ENCODE measurements around the gene PDE8A. TPM values are rescaled to one million over a fixed set of nuclear protein-coding genes. Genes with fewer than 3 reads are reported as not detected.

The PDE8A gene
- total and polyA plus RNA-seq, 4 donors = 11.2 to 47.5 (median 16.6) TPM

DNA sequence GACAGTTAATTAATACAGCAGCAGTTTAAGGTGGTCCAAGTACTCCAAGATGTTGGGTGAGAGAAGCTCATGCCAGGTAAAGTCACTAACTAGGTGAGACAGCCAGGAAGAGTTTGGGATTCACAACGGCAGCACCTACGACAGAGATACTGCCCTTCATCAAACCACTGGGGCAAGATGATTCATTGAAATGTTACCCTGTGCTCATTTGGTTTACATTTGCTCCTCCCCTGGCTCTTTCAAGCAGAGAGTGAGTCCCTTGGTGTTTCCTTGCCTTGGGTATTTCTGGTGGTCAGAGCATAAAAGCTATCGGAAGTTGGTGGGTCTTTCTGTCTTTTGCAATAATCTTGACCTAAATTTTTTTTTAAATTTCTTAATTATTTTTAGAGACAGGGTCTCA lies 19.9 kb upstream of the PDE8A start:
- no peak overlapping the region for H3K4me3 ChIP-seq (ENCODE audit: low read depth in 1 of 3, low read length in 3 of 3)
- WGBS = 94% methylated on average over 3 of the region's 3 CpGs

More for the DNA sequence above, 19.9 kb upstream of the PDE8A start:
- H3K9me3 ChIP-seq (ENCODE audit: control insufficient read depth in 4 of 4, low read length in 3 of 4) = no peaks in the 10 kb centered on the region
- TF ChIP-seq, protein P1, sequence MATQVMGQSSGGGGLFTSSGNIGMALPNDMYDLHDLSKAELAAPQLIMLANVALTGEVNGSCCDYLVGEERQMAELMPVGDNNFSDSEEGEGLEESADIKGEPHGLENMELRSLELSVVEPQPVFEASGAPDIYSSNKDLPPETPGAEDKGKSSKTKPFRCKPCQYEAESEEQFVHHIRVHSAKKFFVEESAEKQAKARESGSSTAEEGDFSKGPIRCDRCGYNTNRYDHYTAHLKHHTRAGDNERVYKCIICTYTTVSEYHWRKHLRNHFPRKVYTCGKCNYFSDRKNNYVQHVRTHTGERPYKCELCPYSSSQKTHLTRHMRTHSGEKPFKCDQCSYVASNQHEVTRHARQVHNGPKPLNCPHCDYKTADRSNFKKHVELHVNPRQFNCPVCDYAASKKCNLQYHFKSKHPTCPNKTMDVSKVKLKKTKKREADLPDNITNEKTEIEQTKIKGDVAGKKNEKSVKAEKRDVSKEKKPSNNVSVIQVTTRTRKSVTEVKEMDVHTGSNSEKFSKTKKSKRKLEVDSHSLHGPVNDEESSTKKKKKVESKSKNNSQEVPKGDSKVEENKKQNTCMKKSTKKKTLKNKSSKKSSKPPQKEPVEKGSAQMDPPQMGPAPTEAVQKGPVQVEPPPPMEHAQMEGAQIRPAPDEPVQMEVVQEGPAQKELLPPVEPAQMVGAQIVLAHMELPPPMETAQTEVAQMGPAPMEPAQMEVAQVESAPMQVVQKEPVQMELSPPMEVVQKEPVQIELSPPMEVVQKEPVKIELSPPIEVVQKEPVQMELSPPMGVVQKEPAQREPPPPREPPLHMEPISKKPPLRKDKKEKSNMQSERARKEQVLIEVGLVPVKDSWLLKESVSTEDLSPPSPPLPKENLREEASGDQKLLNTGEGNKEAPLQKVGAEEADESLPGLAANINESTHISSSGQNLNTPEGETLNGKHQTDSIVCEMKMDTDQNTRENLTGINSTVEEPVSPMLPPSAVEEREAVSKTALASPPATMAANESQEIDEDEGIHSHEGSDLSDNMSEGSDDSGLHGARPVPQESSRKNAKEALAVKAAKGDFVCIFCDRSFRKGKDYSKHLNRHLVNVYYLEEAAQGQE (IDR thresholded peaks at IDR 0.05) = no peak
- no peak for TF ChIP-seq HNF4G (IDR thresholded peaks at IDR 0.05)
- no peak for TF ChIP-seq MAX (IDR thresholded peaks at IDR 0.05)
- TF ChIP-seq TAF1 (conservative IDR thresholded peaks at IDR 0.05) = no peak
- TF ChIP-seq NR2F2 (IDR thresholded peaks at IDR 0.05) = no peak
- TF ChIP-seq, protein P2, sequence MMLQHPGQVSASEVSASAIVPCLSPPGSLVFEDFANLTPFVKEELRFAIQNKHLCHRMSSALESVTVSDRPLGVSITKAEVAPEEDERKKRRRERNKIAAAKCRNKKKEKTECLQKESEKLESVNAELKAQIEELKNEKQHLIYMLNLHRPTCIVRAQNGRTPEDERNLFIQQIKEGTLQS (IDR thresholded peaks at IDR 0.05) = no peak
- TF ChIP-seq, protein P3, sequence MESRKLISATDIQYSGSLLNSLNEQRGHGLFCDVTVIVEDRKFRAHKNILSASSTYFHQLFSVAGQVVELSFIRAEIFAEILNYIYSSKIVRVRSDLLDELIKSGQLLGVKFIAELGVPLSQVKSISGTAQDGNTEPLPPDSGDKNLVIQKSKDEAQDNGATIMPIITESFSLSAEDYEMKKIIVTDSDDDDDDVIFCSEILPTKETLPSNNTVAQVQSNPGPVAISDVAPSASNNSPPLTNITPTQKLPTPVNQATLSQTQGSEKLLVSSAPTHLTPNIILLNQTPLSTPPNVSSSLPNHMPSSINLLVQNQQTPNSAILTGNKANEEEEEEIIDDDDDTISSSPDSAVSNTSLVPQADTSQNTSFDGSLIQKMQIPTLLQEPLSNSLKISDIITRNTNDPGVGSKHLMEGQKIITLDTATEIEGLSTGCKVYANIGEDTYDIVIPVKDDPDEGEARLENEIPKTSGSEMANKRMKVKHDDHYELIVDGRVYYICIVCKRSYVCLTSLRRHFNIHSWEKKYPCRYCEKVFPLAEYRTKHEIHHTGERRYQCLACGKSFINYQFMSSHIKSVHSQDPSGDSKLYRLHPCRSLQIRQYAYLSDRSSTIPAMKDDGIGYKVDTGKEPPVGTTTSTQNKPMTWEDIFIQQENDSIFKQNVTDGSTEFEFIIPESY (IDR thresholded peaks at IDR 0.05) = no peak
- no peak for TF ChIP-seq YY1 (IDR thresholded peaks at IDR 0.05)
- no peak for TF ChIP-seq GABPA (IDR thresholded peaks at IDR 0.05 in 1 of 2, conservative IDR thresholded peaks at IDR 0.05 in 1 of 2)
- no peak for TF ChIP-seq EGR1 (IDR thresholded peaks at IDR 0.05; ENCODE audit: low read depth in 2 of 2)
- TF ChIP-seq FOXA1 (IDR thresholded peaks at IDR 0.05) = no peak
- no peak for TF ChIP-seq FOXA2 (IDR thresholded peaks at IDR 0.05)
- TF ChIP-seq SP1 (IDR thresholded peaks at IDR 0.05) = no peak
- no peak for TF ChIP-seq HNF4A (conservative IDR thresholded peaks at IDR 0.05)
- TF ChIP-seq, protein P4, sequence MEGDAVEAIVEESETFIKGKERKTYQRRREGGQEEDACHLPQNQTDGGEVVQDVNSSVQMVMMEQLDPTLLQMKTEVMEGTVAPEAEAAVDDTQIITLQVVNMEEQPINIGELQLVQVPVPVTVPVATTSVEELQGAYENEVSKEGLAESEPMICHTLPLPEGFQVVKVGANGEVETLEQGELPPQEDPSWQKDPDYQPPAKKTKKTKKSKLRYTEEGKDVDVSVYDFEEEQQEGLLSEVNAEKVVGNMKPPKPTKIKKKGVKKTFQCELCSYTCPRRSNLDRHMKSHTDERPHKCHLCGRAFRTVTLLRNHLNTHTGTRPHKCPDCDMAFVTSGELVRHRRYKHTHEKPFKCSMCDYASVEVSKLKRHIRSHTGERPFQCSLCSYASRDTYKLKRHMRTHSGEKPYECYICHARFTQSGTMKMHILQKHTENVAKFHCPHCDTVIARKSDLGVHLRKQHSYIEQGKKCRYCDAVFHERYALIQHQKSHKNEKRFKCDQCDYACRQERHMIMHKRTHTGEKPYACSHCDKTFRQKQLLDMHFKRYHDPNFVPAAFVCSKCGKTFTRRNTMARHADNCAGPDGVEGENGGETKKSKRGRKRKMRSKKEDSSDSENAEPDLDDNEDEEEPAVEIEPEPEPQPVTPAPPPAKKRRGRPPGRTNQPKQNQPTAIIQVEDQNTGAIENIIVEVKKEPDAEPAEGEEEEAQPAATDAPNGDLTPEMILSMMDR (IDR thresholded peaks at IDR 0.05; ENCODE audit: low read depth, low read length, missing input control) = no peak
- TF ChIP-seq RAD21 (IDR thresholded peaks at IDR 0.05) = no peak
- TF ChIP-seq RXRA (IDR thresholded peaks at IDR 0.05) = no peak
- H3K27me3 ChIP-seq (ENCODE audit: control insufficient read depth in 4 of 4, insufficient read depth in 4 of 4, low read length in 3 of 4) = no peaks in the 10 kb centered on the region
- H3K4me1 ChIP-seq (ENCODE audit: control insufficient read depth in 4 of 4, insufficient read depth in 4 of 4, low read length in 3 of 4) = peaks cover 0 to 2% (median 0%) of the 10 kb centered on the region in 4 donors
- no peak overlapping the region for H3K9ac ChIP-seq (ENCODE audit: low read depth in 1 of 2, low read length in 2 of 2)
- peaks cover 0 to 25% (median 10%) of the 10 kb centered on the region in 4 donors for H3K36me3 ChIP-seq (ENCODE audit: control insufficient read depth in 4 of 4, insufficient read depth in 3 of 4, low read depth in 1 of 4, low read length in 3 of 4)
- DNase-seq (ENCODE audit: low spot score) = no peak
- H3K27ac ChIP-seq (ENCODE audit: low read depth in 1 of 2, low read length in 2 of 2) = no peak overlapping the region
